Measurements from ENCODE around the gene CD48. TPM values are rescaled to one million over a fixed set of nuclear protein-coding genes. Genes with fewer than 3 reads are reported as not detected.

The CD48 gene
- total and polyA plus RNA-seq, 2 donors (not counting 1 experiment from before 2014, with no cell fraction given): 252 to 428 TPM

GRCh38 chr1:160750608-160751007 is 39.0 kb upstream of the CD48 start:
- peak overlapping the region; percentile 26 for H3K27ac Mint-ChIP-seq
- Histone ChIP-seq H3K4me2 (replicated peaks; ENCODE audit: low read depth, low read length, poor library complexity, severe bottlenecking) (no peak overlapping the region), H3K4me1 (ENCODE audit: control insufficient read depth in 2 of 2, insufficient read depth in 2 of 2, low read length in 2 of 2) (no peaks in the 10 kb centered on the region), H2AFZ (ENCODE audit: insufficient read depth, low read depth, low read length, poor library complexity, severe bottlenecking) (no peak overlapping the region), H3K36me3 (replicated peaks in 1 of 2; ENCODE audit: control extremely low read depth in 1 of 2, control insufficient read depth in 1 of 2, extremely low read depth in 1 of 2, insufficient read depth in 2 of 2, low read length in 1 of 2) (peaks cover 0 to 8% of the 10 kb centered on the region in 2 experiments), H3K79me2 (ENCODE audit: control insufficient read depth, insufficient read depth, low read length) (no peaks in the 10 kb centered on the region), H3K4me3 (ENCODE audit: control extremely low read depth in 1 of 5, extremely low read depth in 1 of 5, insufficient read depth in 1 of 5, low read depth in 2 of 5, low read length in 4 of 5) (no peak overlapping the region), H3K27ac (ENCODE audit: low read length in 2 of 2) (no peak overlapping the region), H4K20me1 (ENCODE audit: control insufficient read depth, insufficient read depth, low read length, poor library complexity, severe bottlenecking) (no peaks in the 10 kb centered on the region), H3K27me3 (replicated peaks in 1 of 4; ENCODE audit: control extremely low read depth in 1 of 4, control insufficient read depth in 3 of 4, insufficient read depth in 4 of 4, low read length in 3 of 4) (no peaks in the 10 kb centered on the region), H3K9ac (ENCODE audit: low read length) (no peak overlapping the region), H3K9me3 (ENCODE audit: control extremely low read depth in 1 of 3, control insufficient read depth in 2 of 3, insufficient read depth in 1 of 3, low read length in 2 of 3) (no peaks in the 10 kb centered on the region)
- peaks cover 16% of the 10 kb centered on the region for H3K4me1 Mint-ChIP-seq
- no peak for TF ChIP-seq EZH2 (IDR thresholded peaks at IDR 0.05; ENCODE audit: borderline replicate concordance, insufficient read depth, low read depth, low read length, poor library complexity, severe bottlenecking)
- TF ChIP-seq CTCF (IDR thresholded peaks at IDR 0.05): no peak
- intact Hi-C loops (cut with micrococcal nuclease): no loop called here
- POLR2A ChIA-PET: no interaction called here
- DNase-seq (no peak), ATAC-seq (ENCODE audit: low read depth) (no peak)
- no peaks in the 10 kb centered on the region for H3K9me3 Mint-ChIP-seq (ENCODE audit: insufficient read depth)
- CTCF ChIA-PET: interaction anchor here (1.0 kb wide), 1 partner anchor 9 kb away, joined by 3 read pairs; no protein-coding TSS in a partner anchor
- H3K4me3 Mint-ChIP-seq: no peak overlapping the region
- 100% methylated on average over 2 of the region's 2 CpGs for WGBS (ENCODE audit: insufficient coverage)
- no peaks in the 10 kb centered on the region for H3K27me3 Mint-ChIP-seq

DNA sequence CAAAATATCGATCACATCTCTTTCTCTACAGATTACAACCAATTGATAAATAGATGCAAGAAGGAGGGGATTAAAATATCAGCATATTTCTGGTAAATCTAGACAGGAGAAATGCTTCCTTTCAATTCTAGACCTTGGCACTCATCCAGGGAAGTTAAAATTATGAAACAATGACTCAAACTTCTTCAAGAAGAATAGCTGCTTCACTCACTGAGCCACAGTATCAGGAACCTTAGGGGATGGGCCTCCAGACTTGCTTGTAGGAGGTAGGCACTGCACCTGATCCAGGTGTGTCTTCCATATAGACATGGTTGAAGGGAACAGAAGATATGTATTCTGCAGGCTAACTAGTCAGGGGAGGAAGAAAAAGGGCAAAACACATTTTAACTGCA is 37.3 kb upstream of the CD48 start:
- Mint-ChIP-seq H3K4me3 (no peak overlapping the region), H3K4me1 (peaks cover 25% of the 10 kb centered on the region), H3K9me3 (ENCODE audit: insufficient read depth) (no peaks in the 10 kb centered on the region), H3K27ac (no peak overlapping the region), H3K27me3 (no peaks in the 10 kb centered on the region)
- H3K4me1 ChIP-seq (ENCODE audit: control insufficient read depth in 2 of 2, insufficient read depth in 2 of 2, low read length in 2 of 2): peaks cover 6 to 7% of the 10 kb centered on the region in 2 donors
- H3K27me3 ChIP-seq (replicated peaks in 1 of 4; ENCODE audit: control extremely low read depth in 1 of 4, control insufficient read depth in 3 of 4, insufficient read depth in 4 of 4, low read length in 3 of 4): no peaks in the 10 kb centered on the region
- H2AFZ ChIP-seq (ENCODE audit: insufficient read depth, low read depth, low read length, poor library complexity, severe bottlenecking): no peak overlapping the region
- no peak overlapping the region for H3K4me3 ChIP-seq (ENCODE audit: control extremely low read depth in 1 of 5, extremely low read depth in 1 of 5, insufficient read depth in 1 of 5, low read depth in 2 of 5, low read length in 4 of 5)
- ATAC-seq (ENCODE audit: low read depth): no peak
- H3K79me2 ChIP-seq (ENCODE audit: control insufficient read depth, insufficient read depth, low read length): no peaks in the 10 kb centered on the region
- no CpG with 5 or more reads among the region's 1 CpG for WGBS (ENCODE audit: insufficient coverage)
- H3K36me3 ChIP-seq (replicated peaks in 1 of 2; ENCODE audit: control extremely low read depth in 1 of 2, control insufficient read depth in 1 of 2, extremely low read depth in 1 of 2, insufficient read depth in 2 of 2, low read length in 1 of 2): peaks cover 0 to 8% of the 10 kb centered on the region in 2 experiments
- H3K4me2 ChIP-seq (replicated peaks; ENCODE audit: low read depth, low read length, poor library complexity, severe bottlenecking): no peak overlapping the region
- intact Hi-C loops (cut with micrococcal nuclease): no loop called here
- ChIA-PET CTCF (interaction anchor here (1.2 to 6.3 kb wide), 10 partner anchors 20 to 204 kb away, joined by 3 to 45 read pairs (median 4); partner anchors contain the start of gene ITLN2), POLR2A (no interaction called here)
- H3K27ac ChIP-seq (ENCODE audit: low read length in 2 of 2): no peak overlapping the region
- H3K9me3 ChIP-seq (ENCODE audit: control extremely low read depth in 1 of 3, control insufficient read depth in 2 of 3, insufficient read depth in 1 of 3, low read length in 2 of 3): no peaks in the 10 kb centered on the region
- no peak for TF ChIP-seq CTCF (IDR thresholded peaks at IDR 0.05)
- no peak for TF ChIP-seq EZH2 (IDR thresholded peaks at IDR 0.05; ENCODE audit: borderline replicate concordance, insufficient read depth, low read depth, low read length, poor library complexity, severe bottlenecking)
- H3K9ac ChIP-seq (ENCODE audit: low read length): no peak overlapping the region
- H4K20me1 ChIP-seq (ENCODE audit: control insufficient read depth, insufficient read depth, low read length, poor library complexity, severe bottlenecking): no peaks in the 10 kb centered on the region
- no peak for DNase-seq
